D721Med (cell line): Measurements from ENCODE around the gene TXN.

Experiments
- DNase-seq: peaks from one replicate; pipeline ENCODE4 v3.0.0; 2011; ENCODE audit warnings: low spot score; ENCODE audit not compliant: insufficient read length
- FAIRE-seq: peaks from 2 replicates; lab custom pipeline; 2011; peaks lifted over from hg19 to GRCh38; lab: Jason Lieb, UNC
- TF ChIP-seq, protein P1 (sequence below): IDR thresholded peaks from 2 replicates; pipeline ENCODE4 v1.5.1; 2012; ENCODE audit warnings: mild to moderate bottlenecking, control low read depth; ENCODE audit not compliant: insufficient read depth; ENCODE audit errors: missing control alignments

Gene TXN

DNA sequence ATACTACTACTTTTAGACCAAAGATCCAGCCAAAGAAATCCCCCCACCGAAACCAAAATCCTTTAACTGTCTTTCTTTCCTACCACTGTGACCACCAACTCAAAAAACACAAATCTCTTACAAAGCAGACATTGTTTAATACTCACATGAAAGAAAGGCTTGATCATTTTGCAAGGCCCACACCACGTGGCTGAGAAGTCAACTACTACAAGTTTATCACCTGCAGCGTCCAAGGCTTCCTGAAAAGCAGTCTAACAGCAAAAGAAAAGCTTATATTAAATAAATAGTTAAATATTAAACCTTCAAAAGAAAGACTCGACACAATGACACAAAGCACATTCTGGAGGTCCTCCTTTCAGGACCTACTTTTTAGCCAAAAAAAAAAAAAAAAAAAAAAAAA, 5.1 kb downstream of the TXN start:
- TF ChIP-seq, protein P1, sequence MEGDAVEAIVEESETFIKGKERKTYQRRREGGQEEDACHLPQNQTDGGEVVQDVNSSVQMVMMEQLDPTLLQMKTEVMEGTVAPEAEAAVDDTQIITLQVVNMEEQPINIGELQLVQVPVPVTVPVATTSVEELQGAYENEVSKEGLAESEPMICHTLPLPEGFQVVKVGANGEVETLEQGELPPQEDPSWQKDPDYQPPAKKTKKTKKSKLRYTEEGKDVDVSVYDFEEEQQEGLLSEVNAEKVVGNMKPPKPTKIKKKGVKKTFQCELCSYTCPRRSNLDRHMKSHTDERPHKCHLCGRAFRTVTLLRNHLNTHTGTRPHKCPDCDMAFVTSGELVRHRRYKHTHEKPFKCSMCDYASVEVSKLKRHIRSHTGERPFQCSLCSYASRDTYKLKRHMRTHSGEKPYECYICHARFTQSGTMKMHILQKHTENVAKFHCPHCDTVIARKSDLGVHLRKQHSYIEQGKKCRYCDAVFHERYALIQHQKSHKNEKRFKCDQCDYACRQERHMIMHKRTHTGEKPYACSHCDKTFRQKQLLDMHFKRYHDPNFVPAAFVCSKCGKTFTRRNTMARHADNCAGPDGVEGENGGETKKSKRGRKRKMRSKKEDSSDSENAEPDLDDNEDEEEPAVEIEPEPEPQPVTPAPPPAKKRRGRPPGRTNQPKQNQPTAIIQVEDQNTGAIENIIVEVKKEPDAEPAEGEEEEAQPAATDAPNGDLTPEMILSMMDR, result no peak
- FAIRE-seq (no peak), DNase-seq (no peak)

DNA sequence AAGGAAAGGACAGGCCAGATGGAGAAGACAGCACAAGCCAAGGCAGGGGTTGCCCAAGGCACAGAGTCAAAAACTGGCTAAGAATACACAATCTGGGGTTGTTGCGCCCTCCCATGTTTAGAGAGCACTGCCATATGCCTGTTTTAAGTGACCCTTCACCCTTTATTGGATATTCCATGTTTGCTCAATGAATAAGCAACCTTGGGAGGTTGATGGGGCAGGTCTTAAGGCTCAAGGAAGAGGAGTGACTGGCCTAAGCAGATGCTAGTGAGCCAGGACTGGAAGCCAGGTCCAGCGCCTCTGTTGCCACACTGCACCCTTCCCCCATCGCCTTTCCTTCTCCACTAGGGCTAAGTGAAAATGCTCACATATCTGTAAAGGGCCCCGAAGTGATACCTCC, 6.7 kb downstream of the TXN start:
- DNase-seq (no peak), FAIRE-seq (no peak)
- TF ChIP-seq, protein P1, result no peak

DNA sequence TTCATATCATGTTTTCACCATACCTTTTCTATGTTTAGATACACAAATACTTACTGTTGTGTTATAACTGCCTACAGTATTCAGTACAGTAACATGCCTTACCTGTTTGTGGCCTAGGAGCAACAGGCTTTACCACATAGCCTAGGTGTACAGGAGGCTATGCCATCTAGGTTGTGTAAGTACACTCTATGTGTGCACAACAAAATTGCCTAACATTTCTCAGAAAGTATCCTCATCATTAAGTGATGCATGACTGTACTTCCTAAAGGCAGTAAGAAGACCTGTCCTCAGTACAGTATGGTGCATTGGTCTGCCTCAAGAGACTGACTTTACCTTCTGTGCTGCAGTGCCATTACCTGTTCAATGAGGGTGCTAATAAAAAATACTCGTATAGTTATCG, 7.9 kb downstream of the TXN start:
- TF ChIP-seq, protein P1, result no peak
- FAIRE-seq (no peak), DNase-seq (no peak)

DNA sequence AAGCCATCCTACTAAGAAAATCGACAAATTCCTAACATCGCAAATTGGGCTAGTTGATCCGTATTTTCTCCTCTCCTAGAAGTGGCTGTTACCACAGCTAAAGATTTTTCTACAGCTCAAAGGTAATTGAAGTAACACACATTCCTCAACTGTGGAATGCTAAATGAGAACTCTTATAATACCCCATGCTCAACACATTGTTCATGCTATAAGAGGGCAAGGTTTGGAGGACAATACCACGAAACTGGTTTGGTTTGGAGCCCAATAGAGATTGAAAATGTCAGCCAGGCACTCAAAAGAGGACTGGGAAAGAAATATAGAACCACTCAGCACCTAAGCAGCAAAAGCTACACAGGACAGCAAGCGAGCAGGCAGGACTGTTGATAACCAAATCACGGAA, 10.1 kb downstream of the TXN start:
- FAIRE-seq (no peak), DNase-seq (no peak)
- TF ChIP-seq, protein P1, result no peak

DNA sequence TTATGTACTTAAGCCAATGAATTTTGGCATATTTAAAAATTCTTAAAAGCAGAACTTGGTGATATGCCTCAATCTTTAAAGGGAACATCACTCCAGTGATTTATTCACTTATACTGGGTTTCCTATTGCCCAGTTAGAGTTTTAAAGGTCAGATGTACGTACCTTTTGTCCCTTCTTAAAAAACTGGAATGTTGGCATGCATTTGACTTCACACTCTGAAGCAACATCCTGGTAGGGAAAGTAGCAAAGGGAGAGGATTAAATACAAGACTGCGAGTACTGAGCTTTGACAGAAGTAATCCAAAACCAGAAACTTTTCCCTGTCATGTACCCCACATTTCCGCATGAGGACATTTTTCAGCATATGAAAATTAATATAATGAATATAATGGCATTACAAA, 11.7 kb downstream of the TXN start:
- DNase-seq (no peak), FAIRE-seq (no peak)
- TF ChIP-seq, protein P1, result no peak

DNA sequence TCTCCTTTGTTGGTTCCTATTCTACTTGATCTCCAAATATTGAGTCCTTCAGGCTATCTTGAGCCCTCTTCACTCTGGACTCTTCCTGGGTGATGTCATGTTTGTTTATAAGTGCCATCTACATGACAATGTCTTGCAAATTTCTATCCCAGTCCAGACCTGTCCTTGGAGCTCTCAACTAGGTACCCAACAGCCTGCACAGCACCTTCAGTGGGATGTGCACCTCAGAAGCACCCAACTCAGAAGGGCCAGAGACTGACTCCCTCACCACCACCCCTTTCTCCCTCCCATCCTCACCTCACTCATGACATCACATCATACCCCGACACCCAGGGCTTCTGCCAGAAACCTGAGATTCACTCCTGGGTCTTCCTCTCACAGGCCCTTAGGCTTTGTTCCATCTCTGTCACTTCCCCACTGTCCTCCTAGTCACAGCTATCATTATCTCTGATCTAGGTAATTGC, 14.4 kb downstream of the TXN start:
- FAIRE-seq (no peak), DNase-seq (no peak)
- TF ChIP-seq, protein P1, result no peak

DNA sequence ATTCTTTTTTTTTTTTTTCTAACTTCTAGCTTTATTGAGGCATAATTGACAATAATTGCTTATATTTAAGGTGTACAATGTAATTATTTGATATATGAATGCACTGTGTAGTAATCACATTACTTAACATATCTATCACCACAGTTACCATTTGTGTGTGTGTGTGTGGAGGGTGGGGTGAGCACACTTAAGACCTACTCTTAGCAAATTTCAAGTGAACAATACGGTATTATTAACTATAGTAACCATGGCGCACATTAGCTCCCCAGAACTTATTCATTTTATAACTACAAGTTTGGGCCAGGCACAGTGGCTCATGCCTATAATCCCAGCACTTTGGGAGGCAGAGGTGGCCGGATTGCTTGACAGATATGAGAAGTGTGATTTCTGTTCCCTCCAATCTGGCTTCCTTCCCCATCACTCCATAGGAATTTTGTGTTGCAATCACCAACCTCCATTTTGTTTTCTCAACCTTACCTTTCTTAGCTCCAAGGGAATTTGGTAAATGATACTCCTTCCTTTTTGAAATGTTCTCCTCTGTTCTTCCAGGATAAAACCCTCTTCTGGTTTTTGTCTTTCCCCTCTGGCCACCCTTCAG, 14.9 kb downstream of the TXN start:
- TF ChIP-seq, protein P1, result no peak
- FAIRE-seq (no peak), DNase-seq (no peak)
